Posterior vena cava (tissue), 2 donors: ENCODE results near the gene OCA2. TPM values are rescaled to one million over a fixed set of nuclear protein-coding genes. Genes with fewer than 3 reads are reported as not detected.
"Not testable (repeated sequence)": the region's sequence is repeated elsewhere in the genome, so short reads cannot be mapped to it uniquely, and the experiment has no call there.

Source experiments
- DNase-seq: peaks from one replicate; pipeline ENCODE4 v3.0.0-alpha.2; 2020; ENCODE audit warnings: low spot score
- intact Hi-C, 2 donors: fragments of 100-400 bp; cut with DNase I; formaldehyde crosslinking; loops; one replicate each; pipeline versions ENCODE4 v1.14.1 to v1.14.2; 2022 to 2023
- total RNA-seq, 2 donors: library from RNA; stranded (reverse); fragmentation: NEBNext Ultra II Directional; extraction: Animal tissue kit (Norgen Biotek cat#: 25700); gene quantifications; one replicate each; pipeline ENCODE4 v1.2.1, GENCODE V29; 2021
- donor health status: DM: yes; HTN: yes; CAD: no.
- donor health status: DM: yes; HTN: yes; CAD: no.

OCA2 gene
- total RNA-seq, 2 donors from 2014 or later, result 0.38 to 1.4 TPM

- intact Hi-C loops, result no loop called here
- peak; percentile 46 for DNase-seq
Measured at GRCh38 chr15:27993544-27993943, 105.6 kb downstream of the OCA2 start.

GRCh38 chr15:27990521-27991515, 108.3 kb downstream of the OCA2 start:
- DNase-seq, result no peak
- intact Hi-C loops, result no loop called here

GRCh38 chr15:27989838-27990237, 109.3 kb downstream of the OCA2 start:
- peak; percentile 57 for DNase-seq
- intact Hi-C loops, result no loop called here

GRCh38 chr15:27989427-27989826, 109.7 kb downstream of the OCA2 start:
- intact Hi-C loops, result no loop called here
- DNase-seq, result peak; percentile 58

GRCh38 chr15:27985099-27985498, 114.0 kb downstream of the OCA2 start:
- intact Hi-C loops, result no loop called here
- peak; percentile 65 for DNase-seq

- no peak for DNase-seq
- intact Hi-C loops, result no loop called here
Measured at GRCh38 chr15:27983496-27983895, 115.6 kb downstream of the OCA2 start.

- DNase-seq, result no peak
- intact Hi-C loops, result no loop called here
Measured at GRCh38 chr15:27977696-27978095, 121.4 kb downstream of the OCA2 start.

- DNase-seq, result no peak
- intact Hi-C loops, result no loop called here
Measured at GRCh38 chr15:27973886-27974285, 125.2 kb downstream of the OCA2 start.

- intact Hi-C loops, result no loop called here
- DNase-seq, result no peak
Measured at GRCh38 chr15:27970661-27971392, 128.3 kb downstream of the OCA2 start.

- intact Hi-C loops, result no loop called here
- DNase-seq, result no peak
Measured at GRCh38 chr15:27967541-27967940, 131.6 kb downstream of the OCA2 start.

- no peak for DNase-seq
- intact Hi-C loops, result no loop called here
Measured at GRCh38 chr15:27965546-27965945, 133.6 kb downstream of the OCA2 start.

GRCh38 chr15:27961801-27962200, 137.3 kb downstream of the OCA2 start:
- no peak for DNase-seq
- intact Hi-C loops, result no loop called here

- intact Hi-C loops, result no loop called here
- DNase-seq, result no peak
Measured at GRCh38 chr15:27958911-27959578, 140.1 kb downstream of the OCA2 start.

- intact Hi-C loops, result no loop called here
- DNase-seq, result no peak
Measured at GRCh38 chr15:27956285-27956684, 142.8 kb downstream of the OCA2 start.

- intact Hi-C loops, result no loop called here
- no peak for DNase-seq
Measured at GRCh38 chr15:27955087-27955486, 144.0 kb downstream of the OCA2 start.

- intact Hi-C loops, DNase-seq: not testable (repeated sequence)
Measured at GRCh38 chr15:27952593-27952992, 146.5 kb downstream of the OCA2 start.

- DNase-seq, result no peak
- intact Hi-C loops, result no loop called here
Measured at GRCh38 chr15:27951191-27951890, 147.8 kb downstream of the OCA2 start.

- intact Hi-C loops, result no loop called here
- DNase-seq, result no peak
Measured at GRCh38 chr15:27949089-27949488, 150.0 kb downstream of the OCA2 start.

GRCh38 chr15:27939246-27939645, 159.9 kb downstream of the OCA2 start:
- intact Hi-C loops, result no loop called here
- no peak for DNase-seq
